DOHH2 (cell line): ENCODE results near the gene MYBPHL.

Experiments
- CTCF ChIP-seq: fragments of 200-600 bp; sonication (generic); IDR thresholded peaks from one replicate; pipeline ENCODE4 v1.5.1; 2014; ENCODE audit warnings: antibody characterized with exemption, mild to moderate bottlenecking, low read depth, low read length; ENCODE audit not compliant: poor library complexity, severe bottlenecking
- EZH2phosphoT487 ChIP-seq: fragments of 200-600 bp; sonication (generic); IDR thresholded peaks from 2 replicates; pipeline ENCODE4 v1.6.1; 2017; ENCODE audit warnings: borderline replicate concordance, mild to moderate bottlenecking, antibody characterized with exemption, low read length, moderate library complexity, mixed read lengths

- TF ChIP-seq CTCF (no peak), EZH2phosphoT487 (no peak)
Observed at GRCh38 chr1:109351457-109351856, 44.6 kb upstream of the MYBPHL start.
